ENCODE results near the gene GYG2.

The GYG2 gene

GRCh38 chrX:2926664-2927275 is 98.0 kb downstream of the GYG2 start:
- H3K9me2 ChIP-seq (ENCODE audit: low read depth, low read length), result no peaks in the 10 kb centered on the region
- TF ChIP-seq CTCF (IDR thresholded peaks at IDR 0.05; ENCODE audit: low read length), result no peak
- no peak for TF ChIP-seq EZH2 (IDR thresholded peaks at IDR 0.05; ENCODE audit: borderline replicate concordance, low read length)
- no peaks in the 10 kb centered on the region for H3K79me2 ChIP-seq (ENCODE audit: insufficient read depth, low read length)
- no peaks in the 10 kb centered on the region for H3F3A ChIP-seq (ENCODE audit: insufficient read depth, low read length)
- no peak overlapping the region for H2AFZ ChIP-seq (ENCODE audit: low read length)
- no peaks in the 10 kb centered on the region for H3K36me3 ChIP-seq (ENCODE audit: insufficient read depth, low read length)
- no peaks in the 10 kb centered on the region for H3K4me1 ChIP-seq (ENCODE audit: insufficient read depth, low read length, severe bottlenecking)
- no peak overlapping the region for H3K4me3 ChIP-seq (ENCODE audit: low read depth, low read length, poor library complexity, severe bottlenecking)
- H4K20me1 ChIP-seq (ENCODE audit: insufficient read depth, low read length), result no peaks in the 10 kb centered on the region
- no peaks in the 10 kb centered on the region for H3K9me3 ChIP-seq (ENCODE audit: low read length)
- no peak overlapping the region for H3K9ac ChIP-seq (ENCODE audit: low read length)
- H3K4me2 ChIP-seq (ENCODE audit: low read length), result no peak overlapping the region
- H3K27ac ChIP-seq (ENCODE audit: low read depth, low read length, poor library complexity, severe bottlenecking), result no peak overlapping the region
- H3K27me3 ChIP-seq (ENCODE audit: insufficient read depth, low read length), result no peaks in the 10 kb centered on the region

- Histone ChIP-seq H3K9ac (ENCODE audit: low read length) (no peak overlapping the region), H4K20me1 (ENCODE audit: insufficient read depth, low read length) (no peaks in the 10 kb centered on the region), H3K27me3 (ENCODE audit: insufficient read depth, low read length) (no peaks in the 10 kb centered on the region), H3K9me3 (ENCODE audit: low read length) (no peaks in the 10 kb centered on the region), H2AFZ (ENCODE audit: low read length) (no peak overlapping the region), H3K36me3 (ENCODE audit: insufficient read depth, low read length) (no peaks in the 10 kb centered on the region), H3K4me3 (ENCODE audit: low read depth, low read length, poor library complexity, severe bottlenecking) (no peak overlapping the region), H3K4me2 (ENCODE audit: low read length) (no peak overlapping the region), H3K79me2 (ENCODE audit: insufficient read depth, low read length) (no peaks in the 10 kb centered on the region), H3K9me2 (ENCODE audit: low read depth, low read length) (no peaks in the 10 kb centered on the region), H3K4me1 (ENCODE audit: insufficient read depth, low read length, severe bottlenecking) (no peaks in the 10 kb centered on the region), H3F3A (ENCODE audit: insufficient read depth, low read length) (no peaks in the 10 kb centered on the region), H3K27ac (ENCODE audit: low read depth, low read length, poor library complexity, severe bottlenecking) (no peak overlapping the region)
- TF ChIP-seq CTCF (IDR thresholded peaks at IDR 0.05; ENCODE audit: low read length) (no peak), EZH2 (IDR thresholded peaks at IDR 0.05; ENCODE audit: borderline replicate concordance, low read length) (no peak)
Observed at GRCh38 chrX:2928191-2928582, 99.5 kb downstream of the GYG2 start.

GRCh38 chrX:2928583-2929434 is 100.1 kb downstream of the GYG2 start, which contains the start of gene ARSD:
Gene ARSD, minus strand, starts transcription at chrX:2929339. Its CDS starts 64 bp downstream, at chrX:2929275.
- no peak within 1 kb of the TSS for H3K9ac ChIP-seq (ENCODE audit: low read length)
- no peaks in the 10 kb centered on the region for H3K9me3 ChIP-seq (ENCODE audit: low read length)
- H3K9me2 ChIP-seq (ENCODE audit: low read depth, low read length), result no peaks in the 10 kb centered on the region
- H3F3A ChIP-seq (ENCODE audit: insufficient read depth, low read length), result no peaks in the 10 kb centered on the region
- no peaks in the 10 kb centered on the region for H3K4me1 ChIP-seq (ENCODE audit: insufficient read depth, low read length, severe bottlenecking)
- H3K36me3 ChIP-seq (ENCODE audit: insufficient read depth, low read length), result no peaks in the 10 kb centered on the region
- H2AFZ ChIP-seq (ENCODE audit: low read length), result no peak within 1 kb of the TSS
- TF ChIP-seq CTCF (IDR thresholded peaks at IDR 0.05; ENCODE audit: low read length) (no peak), EZH2 (IDR thresholded peaks at IDR 0.05; ENCODE audit: borderline replicate concordance, low read length) (no peak)
- H3K79me2 ChIP-seq (ENCODE audit: insufficient read depth, low read length), result no peaks in the 10 kb centered on the region
- no peaks in the 10 kb centered on the region for H4K20me1 ChIP-seq (ENCODE audit: insufficient read depth, low read length)
- H3K27ac ChIP-seq (ENCODE audit: low read depth, low read length, poor library complexity, severe bottlenecking), result no peak within 1 kb of the TSS
- no peaks in the 10 kb centered on the region for H3K27me3 ChIP-seq (ENCODE audit: insufficient read depth, low read length)
- no peak within 1 kb of the TSS for H3K4me3 ChIP-seq (ENCODE audit: low read depth, low read length, poor library complexity, severe bottlenecking)
- no peak within 1 kb of the TSS for H3K4me2 ChIP-seq (ENCODE audit: low read length)

Measured in OCI-LY1 (cell line).